Activated naive CD4-positive, alpha-beta T cell treated with anti-CD3 and anti-CD28 coated beads for 36 hours (primary cell): ENCODE data around the gene PAQR9. TPM values are rescaled to one million over a fixed set of nuclear protein-coding genes. Genes with fewer than 3 reads are reported as not detected.

Source experiments
- CTCF ChIA-PET: fragments of 350-600 bp; sonication (Branson Sonifier 250); formaldehyde crosslinking; loops from one replicate; lab custom pipeline; 2021; ENCODE audit warnings: antibody characterized with exemption; lab: Charles Lee
- DNase-seq: peaks from one replicate; pipeline ENCODE4 v3.0.0-alpha.2; 2020
- H3K27ac Mint-ChIP-seq: one replicate; pipeline ENCODE4 v1.8.0; 2021; ENCODE audit warnings: mild to moderate bottlenecking, mixed read lengths
- H3K27me3 Mint-ChIP-seq: one replicate; pipeline ENCODE4 v1.8.0; 2021; ENCODE audit warnings: low read depth, mixed read lengths
- H3K36me3 Mint-ChIP-seq: one replicate; pipeline ENCODE4 v1.8.0; 2021; ENCODE audit warnings: low read depth, mixed read lengths
- H3K4me1 Mint-ChIP-seq: one replicate; pipeline ENCODE4 v1.8.0; 2021; ENCODE audit warnings: low read depth, mixed read lengths
- H3K4me3 Mint-ChIP-seq: one replicate; pipeline ENCODE4 v1.8.0; 2021; ENCODE audit warnings: mild to moderate bottlenecking, moderate library complexity, mixed read lengths
- H3K9me3 Mint-ChIP-seq: one replicate; pipeline ENCODE4 v1.8.0; 2021; ENCODE audit warnings: mixed read lengths
- intact Hi-C: fragments of 100-400 bp; cut with micrococcal nuclease; formaldehyde crosslinking; loops from one replicate; pipeline ENCODE4 v1.15.1; 2023
- total RNA-seq, 2 experiments: library from RNA; stranded (reverse); gene quantifications; one replicate each; pipeline ENCODE4 v1.2.3, GENCODE V29; 2021

The PAQR9 gene
- total RNA-seq, result not detected

- CTCF ChIA-PET, result interaction anchor here (0.6 to 0.9 kb wide), 2 partner anchors 44 to 572 kb away, joined by 3 read pairs; no protein-coding TSS in a partner anchor
- peaks cover 44% of the 10 kb centered on the region for H3K27me3 Mint-ChIP-seq
- peak within 1 kb of the TSS; percentile 71 for H3K4me3 Mint-ChIP-seq
- H3K4me1 Mint-ChIP-seq, result peaks cover 6% of the 10 kb centered on the region
- H3K27ac Mint-ChIP-seq, result no peak within 1 kb of the TSS
- no peaks in the 10 kb centered on the region for H3K9me3 Mint-ChIP-seq
- H3K36me3 Mint-ChIP-seq, result no peaks in the 10 kb centered on the region
- peak; percentile 21 for DNase-seq
- intact Hi-C loops, result no loop called here
These were observed at the start of gene PAQR9 for GRCh38 chr3:142963516-142964448. Gene PAQR9, minus strand, starts transcription at chr3:142963674. Its CDS starts 338 bp downstream, at chr3:142963336.

GRCh38 chr3:143011705-143012104 lies 48.2 kb upstream of the PAQR9 start:
- CTCF ChIA-PET, result interaction anchor here (0.6 kb wide), 1 partner anchor 385 kb away, joined by 3 read pairs; no protein-coding TSS in a partner anchor

GRCh38 chr3:143010024-143010423 lies 46.5 kb upstream of the PAQR9 start:
- CTCF ChIA-PET, result no interaction called here
- Mint-ChIP-seq H3K9me3 (no peaks in the 10 kb centered on the region), H3K4me3 (no peak overlapping the region), H3K4me1 (peaks cover 76% of the 10 kb centered on the region), H3K36me3 (peaks cover 24% of the 10 kb centered on the region), H3K27me3 (no peaks in the 10 kb centered on the region), H3K27ac (no peak overlapping the region)
- DNase-seq, result no peak
- intact Hi-C loops, result no loop called here

More at GRCh38 chr3:143011705-143012104, 48.2 kb upstream of the PAQR9 start:
- peak; percentile 8 for DNase-seq
- H3K27ac Mint-ChIP-seq, result peak overlapping the region; percentile 79
- no peaks in the 10 kb centered on the region for H3K9me3 Mint-ChIP-seq
- H3K36me3 Mint-ChIP-seq, result peaks cover 26% of the 10 kb centered on the region
- intact Hi-C loops, result loop anchor here (1.0 kb wide), 1 partner anchor 9 kb away; no protein-coding TSS in a partner anchor
- peaks cover 62% of the 10 kb centered on the region for H3K4me1 Mint-ChIP-seq
- H3K27me3 Mint-ChIP-seq, result no peaks in the 10 kb centered on the region
- H3K4me3 Mint-ChIP-seq, result no peak overlapping the region

- CTCF ChIA-PET, result interaction anchor here (0.7 kb wide), 1 partner anchor 47 kb away, joined by 3 read pairs; no protein-coding TSS in a partner anchor
- DNase-seq, result no peak
- Mint-ChIP-seq H3K27ac (no peak overlapping the region), H3K9me3 (no peaks in the 10 kb centered on the region), H3K4me3 (peak overlapping the region; percentile 5), H3K27me3 (no peaks in the 10 kb centered on the region), H3K4me1 (peaks cover 59% of the 10 kb centered on the region), H3K36me3 (peaks cover 12% of the 10 kb centered on the region)
- intact Hi-C loops, result loop anchor here (5.0 to 10.0 kb wide), 5 partner anchors 37 to 858 kb away; partner anchors contain the start of gene TFDP2
These were observed 41.3 kb upstream of the PAQR9 start for GRCh38 chr3:143004823-143005222.

GRCh38 chr3:143002727-143003126 lies 39.3 kb upstream of the PAQR9 start:
- intact Hi-C loops, result loop anchor here (1.0 to 10.0 kb wide), 7 partner anchors 9 to 970 kb away; partner anchors contain the start of gene TFDP2
- Mint-ChIP-seq H3K4me3 (peak overlapping the region; percentile 96), H3K27ac (peak overlapping the region; percentile 96), H3K4me1 (peaks cover 43% of the 10 kb centered on the region), H3K9me3 (no peaks in the 10 kb centered on the region), H3K27me3 (no peaks in the 10 kb centered on the region), H3K36me3 (peaks cover 11% of the 10 kb centered on the region)
- CTCF ChIA-PET, result interaction anchor here (0.6 to 1.8 kb wide), 6 partner anchors 11 to 969 kb away, joined by 3 to 6 read pairs (median 3); partner anchors contain the start of gene DIPK2A
- DNase-seq, result no peak

- H3K27ac Mint-ChIP-seq, result peak overlapping the region; percentile 96
- no peaks in the 10 kb centered on the region for H3K27me3 Mint-ChIP-seq
- H3K36me3 Mint-ChIP-seq, result peaks cover 11% of the 10 kb centered on the region
- peak; percentile 46 for DNase-seq
- H3K4me1 Mint-ChIP-seq, result peaks cover 38% of the 10 kb centered on the region
- peak overlapping the region; percentile 96 for H3K4me3 Mint-ChIP-seq
- CTCF ChIA-PET, result interaction anchor here (0.6 to 1.8 kb wide), 7 partner anchors 12 to 969 kb away, joined by 3 to 6 read pairs (median 3); partner anchors contain the start of gene DIPK2A
- H3K9me3 Mint-ChIP-seq, result no peaks in the 10 kb centered on the region
- intact Hi-C loops, result loop anchor here (1.0 to 10.0 kb wide), 7 partner anchors 9 to 971 kb away; partner anchors contain the start of gene TFDP2
These were observed 38.7 kb upstream of the PAQR9 start for GRCh38 chr3:143002083-143002712.

- CTCF ChIA-PET, result interaction anchor here (0.6 to 1.8 kb wide), 4 partner anchors 14 to 970 kb away, joined by 3 to 6 read pairs (median 4); partner anchors contain the start of gene DIPK2A
- peak within 1 kb of the TSS; percentile 96 for H3K4me3 Mint-ChIP-seq
- H3K4me1 Mint-ChIP-seq, result peaks cover 31% of the 10 kb centered on the region
- no peaks in the 10 kb centered on the region for H3K27me3 Mint-ChIP-seq
- H3K36me3 Mint-ChIP-seq, result peaks cover 7% of the 10 kb centered on the region
- intact Hi-C loops, result loop anchor here (1.0 to 10.0 kb wide), 17 partner anchors 10 to 1263 kb away; partner anchors contain the start of genes ATR, CHST2, PLS1 and RNF7
- peak within 1 kb of the TSS; percentile 96 for H3K27ac Mint-ChIP-seq
- peak; percentile 95 for DNase-seq
- H3K9me3 Mint-ChIP-seq, result no peaks in the 10 kb centered on the region
These were observed 38.1 kb upstream of the PAQR9 start, which contains the start of gene U2SURP for GRCh38 chr3:143001369-143002082. Gene U2SURP, plus strand, starts transcription at chr3:143001570. Its CDS starts 59 bp downstream, at chr3:143001629.

- Mint-ChIP-seq H3K36me3 (peaks cover 7% of the 10 kb centered on the region), H3K27me3 (no peaks in the 10 kb centered on the region), H3K9me3 (no peaks in the 10 kb centered on the region), H3K4me1 (peaks cover 26% of the 10 kb centered on the region), H3K4me3 (peak overlapping the region; percentile 96), H3K27ac (peak overlapping the region; percentile 96)
- intact Hi-C loops, result loop anchor here (1.0 to 10.0 kb wide), 15 partner anchors 16 to 1262 kb away; partner anchors contain the start of genes ATR, CHST2, PLS1 and RNF7
- DNase-seq, result peak; percentile 74
- CTCF ChIA-PET, result interaction anchor here (1.8 kb wide), 1 partner anchor 172 kb away, joined by 6 read pairs; no protein-coding TSS in a partner anchor
These were observed 37.5 kb upstream of the PAQR9 start for GRCh38 chr3:143001034-143001368.

- peak overlapping the region; percentile 96 for H3K4me3 Mint-ChIP-seq
- intact Hi-C loops, result loop anchor here (2.0 to 10.0 kb wide), 8 partner anchors 16 to 1262 kb away; partner anchors contain the start of genes RNF7 and TFDP2
- H3K4me1 Mint-ChIP-seq, result peaks cover 22% of the 10 kb centered on the region
- peaks cover 7% of the 10 kb centered on the region for H3K36me3 Mint-ChIP-seq
- CTCF ChIA-PET, result interaction anchor here (1.8 kb wide), 1 partner anchor 172 kb away, joined by 6 read pairs; no protein-coding TSS in a partner anchor
- peak overlapping the region; percentile 96 for H3K27ac Mint-ChIP-seq
- H3K27me3 Mint-ChIP-seq, result no peaks in the 10 kb centered on the region
- no peak for DNase-seq
- no peaks in the 10 kb centered on the region for H3K9me3 Mint-ChIP-seq
These were observed 37.1 kb upstream of the PAQR9 start for GRCh38 chr3:143000528-143000927.

GRCh38 chr3:142999881-143000280 lies 36.4 kb upstream of the PAQR9 start:
- Mint-ChIP-seq H3K9me3 (no peaks in the 10 kb centered on the region), H3K4me3 (peak overlapping the region; percentile 96), H3K36me3 (peaks cover 7% of the 10 kb centered on the region), H3K27ac (no peak overlapping the region), H3K27me3 (no peaks in the 10 kb centered on the region), H3K4me1 (peaks cover 17% of the 10 kb centered on the region)
- CTCF ChIA-PET, result no interaction called here
- intact Hi-C loops, result loop anchor here (2.0 to 10.0 kb wide), 8 partner anchors 17 to 1261 kb away; partner anchors contain the start of genes RNF7 and TFDP2
- no peak for DNase-seq

GRCh38 chr3:142998439-142998838 lies 35.0 kb upstream of the PAQR9 start:
- Mint-ChIP-seq H3K9me3 (no peaks in the 10 kb centered on the region), H3K4me1 (peaks cover 12% of the 10 kb centered on the region), H3K27ac (no peak overlapping the region), H3K27me3 (no peaks in the 10 kb centered on the region), H3K36me3 (peaks cover 5% of the 10 kb centered on the region), H3K4me3 (no peak overlapping the region)
- intact Hi-C loops, result no loop called here
- DNase-seq, result no peak
- CTCF ChIA-PET, result interaction anchor here (2.0 kb wide), 1 partner anchor 170 kb away, joined by 8 read pairs; no protein-coding TSS in a partner anchor
